ENCODE measurements around the gene GTF2F2. TPM values are rescaled to one million over a fixed set of nuclear protein-coding genes. Genes with fewer than 3 reads are reported as not detected.

The GTF2F2 gene
- total RNA-seq, 1 experiment from 2014 or later = 47.4 TPM

DNA sequence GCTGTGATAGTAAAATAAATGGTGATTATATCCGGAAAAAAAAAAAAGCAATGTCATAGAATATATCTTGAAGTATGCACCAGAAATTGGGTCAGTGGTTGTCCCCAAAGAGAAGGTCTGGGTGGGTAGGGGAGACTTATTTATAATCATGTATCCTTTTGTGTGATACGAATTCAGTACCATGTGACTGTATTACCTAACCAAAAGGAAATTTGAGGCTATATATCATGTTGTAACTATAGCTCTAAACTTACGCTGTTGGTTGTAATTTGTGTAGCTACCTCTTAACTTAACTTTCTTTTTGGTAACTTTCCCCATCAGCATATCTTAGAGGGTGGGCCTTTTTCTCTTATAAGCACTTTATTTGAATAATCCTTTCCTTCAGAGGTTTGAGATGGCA, 105.7 kb downstream of the GTF2F2 start:
- Mint-ChIP-seq H3K27me3 (ENCODE audit: insufficient read depth, unreplicated experiment) (no peaks in the 10 kb centered on the region), H3K36me3 (ENCODE audit: insufficient read depth, unreplicated experiment) (peaks cover 6% of the 10 kb centered on the region), H3K4me3 (ENCODE audit: unreplicated experiment) (no peak overlapping the region), H3K4me1 (ENCODE audit: insufficient read depth, unreplicated experiment) (peaks cover 27% of the 10 kb centered on the region), H3K9me3 (ENCODE audit: unreplicated experiment) (no peaks in the 10 kb centered on the region), H3K27ac (ENCODE audit: low read depth, unreplicated experiment) (no peak overlapping the region)
- ChIA-PET POLR2A (interaction anchor here (0.8 to 4.1 kb wide), 3 partner anchors 12 to 21 kb away, joined by 3 to 21 read pairs (median 4); no protein-coding TSS in a partner anchor), CTCF (interaction anchor here (1.3 kb wide), 1 partner anchor 179 kb away, joined by 4 read pairs; no protein-coding TSS in a partner anchor)
- no peak for DNase-seq (ENCODE audit: unreplicated experiment)
- no TSS peak for BruUV-seq (replicated peaks)
- TF ChIP-seq, protein P1, sequence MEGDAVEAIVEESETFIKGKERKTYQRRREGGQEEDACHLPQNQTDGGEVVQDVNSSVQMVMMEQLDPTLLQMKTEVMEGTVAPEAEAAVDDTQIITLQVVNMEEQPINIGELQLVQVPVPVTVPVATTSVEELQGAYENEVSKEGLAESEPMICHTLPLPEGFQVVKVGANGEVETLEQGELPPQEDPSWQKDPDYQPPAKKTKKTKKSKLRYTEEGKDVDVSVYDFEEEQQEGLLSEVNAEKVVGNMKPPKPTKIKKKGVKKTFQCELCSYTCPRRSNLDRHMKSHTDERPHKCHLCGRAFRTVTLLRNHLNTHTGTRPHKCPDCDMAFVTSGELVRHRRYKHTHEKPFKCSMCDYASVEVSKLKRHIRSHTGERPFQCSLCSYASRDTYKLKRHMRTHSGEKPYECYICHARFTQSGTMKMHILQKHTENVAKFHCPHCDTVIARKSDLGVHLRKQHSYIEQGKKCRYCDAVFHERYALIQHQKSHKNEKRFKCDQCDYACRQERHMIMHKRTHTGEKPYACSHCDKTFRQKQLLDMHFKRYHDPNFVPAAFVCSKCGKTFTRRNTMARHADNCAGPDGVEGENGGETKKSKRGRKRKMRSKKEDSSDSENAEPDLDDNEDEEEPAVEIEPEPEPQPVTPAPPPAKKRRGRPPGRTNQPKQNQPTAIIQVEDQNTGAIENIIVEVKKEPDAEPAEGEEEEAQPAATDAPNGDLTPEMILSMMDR (IDR thresholded peaks at IDR 0.05; ENCODE audit: unreplicated experiment) = no peak
- intact Hi-C loops (cut with micrococcal nuclease) = no loop called here

- BruUV-seq (replicated peaks) = no TSS peak
- TF ChIP-seq, protein P1 (IDR thresholded peaks at IDR 0.05; ENCODE audit: unreplicated experiment) = no peak
- ChIA-PET POLR2A (interaction anchor here (0.8 to 4.1 kb wide), 3 partner anchors 10 to 81 kb away, joined by 3 to 21 read pairs (median 4); no protein-coding TSS in a partner anchor), CTCF (interaction anchor here (0.6 to 1.2 kb wide), 2 partner anchors 81 to 799 kb away, joined by 3 to 4 read pairs; no protein-coding TSS in a partner anchor)
- peaks cover 17% of the 10 kb centered on the region for H3K4me1 Mint-ChIP-seq (ENCODE audit: insufficient read depth, unreplicated experiment)
- H3K36me3 Mint-ChIP-seq (ENCODE audit: insufficient read depth, unreplicated experiment) = peaks cover 6% of the 10 kb centered on the region
- no peaks in the 10 kb centered on the region for H3K9me3 Mint-ChIP-seq (ENCODE audit: unreplicated experiment)
- H3K4me3 Mint-ChIP-seq (ENCODE audit: unreplicated experiment) = no peak overlapping the region
- no peak for DNase-seq (ENCODE audit: unreplicated experiment)
- no peak overlapping the region for H3K27ac Mint-ChIP-seq (ENCODE audit: low read depth, unreplicated experiment)
- intact Hi-C loops (cut with micrococcal nuclease) = no loop called here
- no peaks in the 10 kb centered on the region for H3K27me3 Mint-ChIP-seq (ENCODE audit: insufficient read depth, unreplicated experiment)
Measured at GRCh38 chr13:45228002-45228401, 107.7 kb downstream of the GTF2F2 start.

DNA sequence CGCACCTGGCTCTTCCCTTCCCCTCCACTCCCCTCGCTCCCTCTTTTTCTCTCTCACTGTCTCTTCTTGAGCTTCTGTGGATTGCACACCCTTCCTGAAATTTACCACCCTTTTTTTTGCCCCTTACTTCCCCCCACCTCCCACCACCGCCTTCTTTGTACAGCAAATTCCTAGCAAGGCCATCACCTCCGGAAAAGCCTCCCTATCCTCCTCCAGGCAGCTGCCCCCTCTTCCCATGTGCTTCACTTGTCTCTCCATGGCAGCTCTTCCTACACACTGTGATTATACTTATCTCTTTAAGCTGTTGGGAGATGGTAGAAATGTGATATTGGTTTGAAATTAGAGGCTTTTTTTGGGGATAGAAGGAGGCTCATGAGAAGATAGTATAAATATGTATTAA, 108.9 kb downstream of the GTF2F2 start:
- H3K9me3 Mint-ChIP-seq (ENCODE audit: unreplicated experiment) = no peaks in the 10 kb centered on the region
- BruUV-seq (replicated peaks) = no TSS peak
- CTCF ChIA-PET = interaction anchor here (0.6 to 1.2 kb wide), 3 partner anchors 11 to 916 kb away, joined by 3 to 4 read pairs (median 3); no protein-coding TSS in a partner anchor
- TF ChIP-seq, protein P1 (IDR thresholded peaks at IDR 0.05; ENCODE audit: unreplicated experiment) = no peak
- intact Hi-C loops (cut with micrococcal nuclease) = no loop called here
- peaks cover 6% of the 10 kb centered on the region for H3K36me3 Mint-ChIP-seq (ENCODE audit: insufficient read depth, unreplicated experiment)
- DNase-seq (ENCODE audit: unreplicated experiment) = no peak
- no peak overlapping the region for H3K4me3 Mint-ChIP-seq (ENCODE audit: unreplicated experiment)
- POLR2A ChIA-PET = interaction anchor here (0.7 to 4.1 kb wide), 5 partner anchors 9 to 25 kb away, joined by 3 to 21 read pairs (median 3); no protein-coding TSS in a partner anchor
- H3K27ac Mint-ChIP-seq (ENCODE audit: low read depth, unreplicated experiment) = no peak overlapping the region
- peaks cover 14% of the 10 kb centered on the region for H3K4me1 Mint-ChIP-seq (ENCODE audit: insufficient read depth, unreplicated experiment)
- no peaks in the 10 kb centered on the region for H3K27me3 Mint-ChIP-seq (ENCODE audit: insufficient read depth, unreplicated experiment)

- CTCF ChIA-PET = interaction anchor here (0.6 to 1.1 kb wide), 3 partner anchors 24 to 62 kb away, joined by 3 to 5 read pairs (median 4); no protein-coding TSS in a partner anchor
- POLR2A ChIA-PET = interaction anchor here (1.0 to 2.0 kb wide), 3 partner anchors 12 to 37 kb away, joined by 3 to 10 read pairs (median 7); no protein-coding TSS in a partner anchor
- Mint-ChIP-seq H3K4me3 (ENCODE audit: unreplicated experiment) (no peak overlapping the region), H3K9me3 (ENCODE audit: unreplicated experiment) (no peaks in the 10 kb centered on the region), H3K27ac (ENCODE audit: low read depth, unreplicated experiment) (no peak overlapping the region), H3K36me3 (ENCODE audit: insufficient read depth, unreplicated experiment) (peaks cover 6% of the 10 kb centered on the region), H3K4me1 (ENCODE audit: insufficient read depth, unreplicated experiment) (peaks cover 16% of the 10 kb centered on the region), H3K27me3 (ENCODE audit: insufficient read depth, unreplicated experiment) (no peaks in the 10 kb centered on the region)
- TF ChIP-seq, protein P1 (IDR thresholded peaks at IDR 0.05; ENCODE audit: unreplicated experiment) = no peak
- no TSS peak for BruUV-seq (replicated peaks)
- DNase-seq (ENCODE audit: unreplicated experiment) = no peak
- intact Hi-C loops (cut with micrococcal nuclease) = no loop called here
Measured at GRCh38 chr13:45231305-45231704, 111.0 kb downstream of the GTF2F2 start.
